H9 (cell line): ENCODE data around the gene N4BP2. TPM values are rescaled to one million over a fixed set of nuclear protein-coding genes. Genes with fewer than 3 reads are reported as not detected.

ENCODE experiments used
- DNase-seq: peaks from one replicate; pipeline ENCODE4 v3.0.0-alpha.2; 2017
- H2AFZ ChIP-seq: one replicate; pipeline ENCODE4 v1.6.1; 2013; ENCODE audit warnings: mild to moderate bottlenecking, low read length, control low read depth, moderate library complexity
- H2AK5ac ChIP-seq: 2 replicates; pipeline ENCODE4 v1.6.1; 2013; ENCODE audit warnings: low read length, control low read depth, mixed read lengths; ENCODE audit not compliant: insufficient read length
- H2BK120ac ChIP-seq: one replicate; pipeline ENCODE4 v1.6.1; 2013; ENCODE audit warnings: low read depth, mild to moderate bottlenecking, low read length, control low read depth, inconsistent platforms; ENCODE audit not compliant: poor library complexity, severe bottlenecking
- H2BK12ac ChIP-seq: 2 replicates; pipeline ENCODE4 v1.6.1; 2013; ENCODE audit warnings: low read length, control low read depth, mixed read lengths, low read depth; ENCODE audit not compliant: insufficient read length
- H2BK15ac ChIP-seq: 2 replicates; pipeline ENCODE4 v1.6.1; 2013; ENCODE audit warnings: low read depth, low read length, control low read depth
- H2BK20ac ChIP-seq: one replicate; pipeline ENCODE4 v1.6.1; 2013; ENCODE audit warnings: low read depth, mild to moderate bottlenecking, low read length, control low read depth, inconsistent platforms; ENCODE audit not compliant: poor library complexity, severe bottlenecking
- H2BK5ac ChIP-seq: 2 replicates; pipeline ENCODE4 v1.6.1; 2013; ENCODE audit warnings: low read length, control low read depth, mixed read lengths; ENCODE audit not compliant: insufficient read length
- H3K14ac ChIP-seq: 2 replicates; pipeline ENCODE4 v1.6.1; 2013; ENCODE audit warnings: low read length, control low read depth; ENCODE audit not compliant: insufficient read depth
- H3K18ac ChIP-seq: 2 replicates; pipeline ENCODE4 v1.6.1; 2013; ENCODE audit warnings: low read depth, mild to moderate bottlenecking, mixed read lengths, low read length, control low read depth; ENCODE audit not compliant: insufficient read length
- H3K23ac ChIP-seq: 2 replicates; pipeline ENCODE4 v1.6.1; 2013; ENCODE audit warnings: low read length, control low read depth, mixed read lengths, low read depth; ENCODE audit not compliant: insufficient read length
- H3K23me2 ChIP-seq: 2 replicates; pipeline ENCODE4 v1.6.1; 2013; ENCODE audit warnings: low read depth, mild to moderate bottlenecking, mixed read lengths, low read length, control low read depth; ENCODE audit not compliant: insufficient read length, poor library complexity, severe bottlenecking
- H3K27ac ChIP-seq: 2 replicates; pipeline ENCODE4 v1.5.1; 2013; ENCODE audit warnings: low read length, control low read depth, mixed read lengths, low read depth; ENCODE audit not compliant: insufficient read length
- H3K27me3 ChIP-seq: 2 replicates; pipeline ENCODE4 v1.6.1; 2013; ENCODE audit warnings: low read length, control low read depth, inconsistent platforms; ENCODE audit not compliant: insufficient read depth
- H3K4ac ChIP-seq: 2 replicates; pipeline ENCODE4 v1.6.1; 2013; ENCODE audit warnings: low read depth, mild to moderate bottlenecking, control low read depth, inconsistent platforms, low read length, moderate library complexity
- H3K4me1 ChIP-seq: 2 replicates; pipeline ENCODE4 v1.6.1; 2013; ENCODE audit warnings: low read length, control low read depth, inconsistent platforms; ENCODE audit not compliant: insufficient read depth
- H3K4me2 ChIP-seq: 2 replicates; pipeline ENCODE4 v1.6.1; 2013; ENCODE audit warnings: low read length, control low read depth, mixed read lengths; ENCODE audit not compliant: insufficient read length, insufficient read depth
- H3K56ac ChIP-seq: 2 replicates; pipeline ENCODE4 v1.6.1; 2013; ENCODE audit warnings: low read depth, mild to moderate bottlenecking, mixed read lengths, low read length, control low read depth; ENCODE audit not compliant: insufficient read length
- H3K79me1 ChIP-seq: 2 replicates; pipeline ENCODE4 v1.6.1; 2013; ENCODE audit warnings: low read depth, mild to moderate bottlenecking, moderate library complexity, low read length, control low read depth, inconsistent platforms; ENCODE audit not compliant: insufficient read depth, poor library complexity, severe bottlenecking
- H3K79me2 ChIP-seq: 2 replicates; pipeline ENCODE4 v1.6.1; 2013; ENCODE audit warnings: low read length, control low read depth, inconsistent platforms; ENCODE audit not compliant: insufficient read depth
- H3K9ac ChIP-seq: 2 replicates; pipeline ENCODE4 v1.6.1; 2013; ENCODE audit warnings: low read length, control low read depth, mixed read lengths; ENCODE audit not compliant: insufficient read length; ENCODE audit errors: extremely low read depth
- H3K9me3 ChIP-seq: one replicate; pipeline ENCODE4 v1.6.1; 2013; ENCODE audit warnings: low read depth, low read length, inconsistent platforms; ENCODE audit not compliant: control insufficient read depth
- H3T11ph ChIP-seq: one replicate; pipeline ENCODE4 v1.6.1; 2013; ENCODE audit warnings: mild to moderate bottlenecking, low read length, control low read depth, inconsistent platforms
- H4K20me1 ChIP-seq: one replicate; pipeline ENCODE4 v1.6.1; 2013; ENCODE audit not compliant: control insufficient read depth, insufficient read length, insufficient read depth
- H4K5ac ChIP-seq: 2 replicates; pipeline ENCODE4 v1.6.1; 2013; ENCODE audit warnings: low read depth, mild to moderate bottlenecking, mixed read lengths, low read length, control low read depth; ENCODE audit not compliant: insufficient read length
- H4K8ac ChIP-seq: replicated peaks from 2 replicates; pipeline ENCODE4 v1.6.1; 2013; ENCODE audit warnings: low read length, control low read depth, mixed read lengths, low read depth; ENCODE audit not compliant: insufficient read length
- H4K91ac ChIP-seq: 2 replicates; pipeline ENCODE4 v1.6.1; 2013; ENCODE audit warnings: low read depth, mild to moderate bottlenecking, moderate library complexity, mixed read lengths, low read length, control low read depth; ENCODE audit not compliant: insufficient read length
- H3K27ac Mint-ChIP-seq, 3 experiments: 2 replicates in 2 of 3; 3 replicates in 1 of 3; pipeline ENCODE4 v1.8.0; 2020 to 2021; ENCODE audit warnings: mixed read lengths in 3 of 3, mild to moderate bottlenecking in 1 of 3, moderate library complexity in 1 of 3
- H3K27me3 Mint-ChIP-seq: 2 replicates; pipeline ENCODE4 v1.8.0; 2021; ENCODE audit warnings: low read depth, mild to moderate bottlenecking, moderate library complexity, mixed read lengths
- H3K36me3 Mint-ChIP-seq, 3 experiments: 2 replicates in 2 of 3; 3 replicates in 1 of 3; pipeline ENCODE4 v1.8.0; 2020 to 2021; ENCODE audit warnings: low read depth in 3 of 3, mixed read lengths in 3 of 3; ENCODE audit not compliant: insufficient read depth in 1 of 3
- H3K4me1 Mint-ChIP-seq, 2 experiments: 2 replicates each; pipeline ENCODE4 v1.8.0; 2020; ENCODE audit warnings: mixed read lengths in 2 of 2
- H3K4me3 Mint-ChIP-seq, 2 experiments: 2 replicates in 1 of 2; 3 replicates in 1 of 2; pipeline ENCODE4 v1.8.0; 2020 to 2021; ENCODE audit warnings: mild to moderate bottlenecking in 2 of 2, mixed read lengths in 2 of 2, moderate library complexity in 1 of 2
- H3K9me3 Mint-ChIP-seq, 2 experiments: 2 replicates in 1 of 2; 3 replicates in 1 of 2; pipeline ENCODE4 v1.8.0; 2020; ENCODE audit warnings: mild to moderate bottlenecking in 2 of 2, mixed read lengths in 2 of 2, moderate library complexity in 1 of 2
- CTCF ChIP-seq: fragments of 200-600 bp; sonication (generic); conservative IDR thresholded peaks from 3 replicates; pipeline ENCODE4 v1.8.0; 2021; ENCODE audit warnings: antibody characterized with exemption, mild to moderate bottlenecking
- WGBS: extraction: QIAGEN DNeasy Blood & Tissue Kit; methylation state at CpG from one replicate; pipeline ENCODE4 v1.1.7; 2013; ENCODE audit warnings: missing lambda C conversion rate, low lambda C conversion rate, mixed read lengths; ENCODE audit not compliant: insufficient read length; ENCODE audit errors: extremely low coverage; 5-methylcytosine and 5-hydroxymethylcytosine counted together
- total RNA-seq: library from RNA; stranded (reverse); gene quantifications from 2 replicates; pipeline ENCODE4 v1.2.1, GENCODE V29; 2021

The N4BP2 gene
- total RNA-seq, 1 experiment from 2014 or later = 35.0 TPM

GRCh38 chr4:40180356-40180755 lies 123.7 kb downstream of the N4BP2 start:
- no peak for TF ChIP-seq CTCF
- no peak for DNase-seq
- no peak overlapping the region for H3K27ac ChIP-seq

More at GRCh38 chr4:40180356-40180755, 123.7 kb downstream of the N4BP2 start:
- no peaks in the 10 kb centered on the region for H3K79me1 ChIP-seq
- H3K18ac ChIP-seq = no peak overlapping the region
- H3K23ac ChIP-seq = no peak overlapping the region
- H2AK5ac ChIP-seq = no peak overlapping the region
- no peak overlapping the region for H2BK12ac ChIP-seq
- no peak overlapping the region for H3K14ac ChIP-seq
- no peaks in the 10 kb centered on the region for H3K79me2 ChIP-seq
- H3K4me2 ChIP-seq = no peak overlapping the region
- no peaks in the 10 kb centered on the region for H3K36me3 Mint-ChIP-seq
- H3K27me3 ChIP-seq = no peaks in the 10 kb centered on the region
- no peak overlapping the region for H2AFZ ChIP-seq
- H2BK20ac ChIP-seq = no peak overlapping the region
- H4K91ac ChIP-seq = no peak overlapping the region
- H3K23me2 ChIP-seq = no peaks in the 10 kb centered on the region
- H3K4ac ChIP-seq = no peak overlapping the region
- no peak overlapping the region for H2BK5ac ChIP-seq
- no peaks in the 10 kb centered on the region for H3K4me1 ChIP-seq
- H3K9me3 Mint-ChIP-seq = no peaks in the 10 kb centered on the region
- no peak overlapping the region for H4K5ac ChIP-seq
- no peak overlapping the region for H3T11ph ChIP-seq
- no peak overlapping the region for H3K56ac ChIP-seq
- H3K27me3 Mint-ChIP-seq = no peaks in the 10 kb centered on the region
- H3K4me3 Mint-ChIP-seq = no peak overlapping the region
- no peak overlapping the region for H4K8ac ChIP-seq
- WGBS = no CpG with 5 or more reads among the region's 1 CpG
- H3K4me1 Mint-ChIP-seq = peaks cover 20 to 25% of the 10 kb centered on the region in 2 experiments
- no peak overlapping the region for H2BK120ac ChIP-seq
- no peaks in the 10 kb centered on the region for H4K20me1 ChIP-seq
- H3K9ac ChIP-seq = no peak overlapping the region
- H3K9me3 ChIP-seq = no peaks in the 10 kb centered on the region
- no peak overlapping the region for H3K27ac Mint-ChIP-seq
- H2BK15ac ChIP-seq = no peak overlapping the region
